ENCODE data around the gene MBL2. TPM values are rescaled to one million over a fixed set of nuclear protein-coding genes. Genes with fewer than 3 reads are reported as not detected.

The MBL2 gene
- polyA plus RNA-seq, 1 donor from 2014 or later: not detected

- H3K27me3 ChIP-seq (ENCODE audit: insufficient read depth, low read depth, low read length): no peaks in the 10 kb centered on the region
- H4K20me1 ChIP-seq (ENCODE audit: insufficient read depth): no peaks in the 10 kb centered on the region
- H3K9me2 ChIP-seq (ENCODE audit: insufficient read depth, low read length): no peaks in the 10 kb centered on the region
- H3K9ac ChIP-seq (ENCODE audit: low read length): no peak overlapping the region
- H3K4me2 ChIP-seq (ENCODE audit: low read length): no peak overlapping the region
- TF ChIP-seq CTCF (IDR thresholded peaks at IDR 0.05; ENCODE audit: poor library complexity, severe bottlenecking): no peak
- TF ChIP-seq EZH2 (IDR thresholded peaks at IDR 0.05; ENCODE audit: borderline replicate concordance, insufficient read depth, low read length, poor library complexity, severe bottlenecking): no peak
- TF ChIP-seq POLR2AphosphoS5 (IDR thresholded peaks at IDR 0.05): no peak
- no peak for TF ChIP-seq RAD21 (conservative IDR thresholded peaks at IDR 0.05)
- H3K9me3 ChIP-seq (ENCODE audit: low read length): no peaks in the 10 kb centered on the region
- no peak overlapping the region for H2AFZ ChIP-seq (ENCODE audit: low read depth, low read length)
- no peaks in the 10 kb centered on the region for H3F3A ChIP-seq (ENCODE audit: insufficient read depth, low read length, poor library complexity, severe bottlenecking)
- no peaks in the 10 kb centered on the region for H3K36me3 ChIP-seq (ENCODE audit: insufficient read depth, low read length)
- no peak overlapping the region for H3K27ac ChIP-seq (ENCODE audit: low read length)
- H3K79me2 ChIP-seq (replicated peaks; ENCODE audit: insufficient read depth, low read length): no peaks in the 10 kb centered on the region
- H3K4me3 ChIP-seq (ENCODE audit: low read length): no peak overlapping the region
Observed at GRCh38 chr10:52786098-52786497, 13.5 kb upstream of the MBL2 start.

GRCh38 chr10:52785418-52785817 lies 12.8 kb upstream of the MBL2 start:
- Histone ChIP-seq H3K4me2 (ENCODE audit: low read length) (no peak overlapping the region), H3K27me3 (ENCODE audit: insufficient read depth, low read depth, low read length) (no peaks in the 10 kb centered on the region), H3K9ac (ENCODE audit: low read length) (no peak overlapping the region), H3K4me3 (ENCODE audit: low read length) (no peak overlapping the region), H4K20me1 (ENCODE audit: insufficient read depth) (no peaks in the 10 kb centered on the region), H2AFZ (ENCODE audit: low read depth, low read length) (no peak overlapping the region), H3K79me2 (replicated peaks; ENCODE audit: insufficient read depth, low read length) (no peaks in the 10 kb centered on the region), H3K27ac (ENCODE audit: low read length) (no peak overlapping the region), H3K9me3 (ENCODE audit: low read length) (no peaks in the 10 kb centered on the region), H3F3A (ENCODE audit: insufficient read depth, low read length, poor library complexity, severe bottlenecking) (no peaks in the 10 kb centered on the region), H3K36me3 (ENCODE audit: insufficient read depth, low read length) (no peaks in the 10 kb centered on the region), H3K9me2 (ENCODE audit: insufficient read depth, low read length) (no peaks in the 10 kb centered on the region)
- TF ChIP-seq POLR2AphosphoS5 (IDR thresholded peaks at IDR 0.05) (no peak), EP300 (conservative IDR thresholded peaks at IDR 0.05; ENCODE audit: poor library complexity, severe bottlenecking) (no peak), REST (IDR thresholded peaks at IDR 0.05; ENCODE audit: borderline replicate concordance) (no peak), CTCF (IDR thresholded peaks at IDR 0.05; ENCODE audit: poor library complexity, severe bottlenecking) (no peak), RAD21 (conservative IDR thresholded peaks at IDR 0.05) (no peak), SMC3 (conservative IDR thresholded peaks at IDR 0.05; ENCODE audit: poor library complexity) (no peak), MXI1 (conservative IDR thresholded peaks at IDR 0.05; ENCODE audit: poor library complexity, severe bottlenecking) (no peak), EZH2 (IDR thresholded peaks at IDR 0.05; ENCODE audit: borderline replicate concordance, insufficient read depth, low read length, poor library complexity, severe bottlenecking) (no peak), TAF1 (IDR thresholded peaks at IDR 0.05; ENCODE audit: low read depth) (no peak)

Data from neural cell (in vitro differentiated cells).